Omental fat pad (tissue), 4 donors: ENCODE data around the gene GSG1L2. TPM values are rescaled to one million over a fixed set of nuclear protein-coding genes. Genes with fewer than 3 reads are reported as not detected.

Experiments used
- ATAC-seq: fragments of 150-250 bp; one replicate; pipeline ENCODE4 v1.9.1; 2016; ENCODE audit warnings: mild to moderate bottlenecking, moderate library complexity; ENCODE audit not compliant: low FRiP score
- DNase-seq: peaks from one replicate; pipeline ENCODE4 v3.0.0-alpha.2; 2019; ENCODE audit warnings: low spot score
- CTCF ChIP-seq, 3 donors: fragments of 450-650 bp; IDR thresholded peaks; one replicate each; pipeline ENCODE4 v1.5.1; 2016 to 2017; ENCODE audit warnings: antibody characterized with exemption in 3 of 3, mild to moderate bottlenecking in 3 of 3, moderate library complexity in 2 of 3
- total RNA-seq, 4 donors: library from RNA; depleted of rRNA; stranded (reverse); fragments of >200 nt; gene quantifications; one replicate each; pipeline ENCODE4 v1.1.0, GENCODE V29; 2016

GSG1L2 gene
- total RNA-seq, 4 donors from 2014 or later: not detected

DNA sequence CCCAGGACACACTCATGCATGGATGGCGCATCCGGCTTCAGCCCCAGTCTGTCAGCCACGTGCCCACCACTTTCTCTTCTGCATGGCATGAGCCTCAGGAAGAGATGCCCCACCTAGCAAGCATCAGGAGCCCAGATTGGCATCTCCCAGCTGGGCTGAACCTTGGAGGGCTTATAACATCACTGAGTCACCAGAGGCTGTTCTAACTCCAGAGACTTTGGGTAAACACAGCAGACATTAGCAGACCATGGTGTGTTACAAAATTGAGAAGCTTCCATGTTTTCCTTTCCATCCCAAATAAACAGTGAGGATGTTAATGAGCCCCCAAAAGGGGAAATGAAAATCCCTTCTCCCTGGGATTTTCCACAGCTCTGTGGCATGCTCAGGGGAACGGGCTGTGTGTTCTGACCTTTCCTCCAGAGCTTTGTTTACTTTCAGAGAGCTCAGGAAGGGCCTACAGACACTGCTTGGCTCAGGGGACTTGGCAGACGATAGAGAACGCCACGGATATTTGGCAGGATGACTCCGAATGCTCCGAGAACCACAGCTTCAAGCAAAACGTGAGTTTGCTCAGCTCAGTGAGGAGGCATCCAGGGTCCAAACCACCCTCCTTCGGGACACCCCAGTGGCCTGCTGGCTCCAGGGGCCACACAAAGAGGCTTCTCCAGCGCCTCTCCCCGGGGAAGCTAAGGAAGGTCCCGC lies 20.3 kb upstream of the GSG1L2 start:
- DNase-seq (no peak), ATAC-seq (no peak)
- no peak for TF ChIP-seq CTCF (IDR thresholded peaks at IDR 0.05)

- DNase-seq (no peak), ATAC-seq (no peak)
- TF ChIP-seq CTCF (IDR thresholded peaks at IDR 0.05): no peak
Measured at GRCh38 chr17:9839433-9839832, 17.6 kb upstream of the GSG1L2 start.

GRCh38 chr17:9837551-9838471 lies 15.9 kb upstream of the GSG1L2 start:
- ATAC-seq (peak; percentile 93), DNase-seq (peak; percentile 31)
- no peak for TF ChIP-seq CTCF (IDR thresholded peaks at IDR 0.05)

GRCh38 chr17:9833922-9834321 lies 12.0 kb upstream of the GSG1L2 start:
- no peak for DNase-seq
- ATAC-seq: no peak
- no peak for TF ChIP-seq CTCF (IDR thresholded peaks at IDR 0.05)

GRCh38 chr17:9830711-9831110 lies 8.8 kb upstream of the GSG1L2 start:
- TF ChIP-seq CTCF (IDR thresholded peaks at IDR 0.05): no peak
- DNase-seq (no peak), ATAC-seq (no peak)

DNA sequence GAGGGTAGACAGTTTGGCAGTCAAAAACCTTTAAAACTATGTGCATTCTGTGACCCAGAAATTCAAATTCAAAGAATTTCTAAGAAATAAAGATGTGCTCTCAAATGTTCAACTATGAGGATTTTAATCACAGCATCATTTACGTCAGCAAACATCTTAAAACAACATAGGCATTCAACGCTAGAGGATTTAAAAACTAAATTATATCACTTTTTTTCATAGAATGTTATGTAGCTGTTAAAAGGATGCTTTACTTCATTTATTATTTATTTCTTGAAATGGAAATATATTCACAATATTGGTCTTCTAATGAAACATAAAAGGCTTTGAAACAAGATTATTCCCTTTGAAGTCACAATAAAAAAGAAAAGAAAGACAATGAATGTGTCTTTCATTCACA lies 7.5 kb upstream of the GSG1L2 start:
- TF ChIP-seq CTCF (IDR thresholded peaks at IDR 0.05): no peak
- ATAC-seq (no peak), DNase-seq (no peak)
